K562 (cell line): ENCODE data around the gene ZNF213. TPM values are rescaled to one million over a fixed set of nuclear protein-coding genes. Genes with fewer than 3 reads are reported as not detected.
A peak's percentile ranks its signal among the peaks of the same experiment; 100 is the strongest.

Experiments used
- ARNT ChIP-seq, 2 experiments: fragments of 450-650 bp; IDR thresholded peaks; 2 replicates each; pipeline ENCODE4 v1.6.1; 2016; ENCODE audit warnings: mild to moderate bottlenecking in 1 of 2
- ASH1L ChIP-seq: fragments of 450-650 bp; IDR thresholded peaks from 2 replicates; pipeline ENCODE4 v1.6.1; 2018; ENCODE audit warnings: borderline replicate concordance, mild to moderate bottlenecking, low read depth; ENCODE audit not compliant: partially characterized antibody
- BRCA1 ChIP-seq, 2 experiments: fragments of 450-650 bp in 1 of 2; sonication (generic) in 1 of 2; formaldehyde crosslinking in 1 of 2; IDR thresholded peaks; 2 replicates each; pipeline versions ENCODE4 v1.5.0 to v1.6.1; 2017 to 2020; ENCODE audit warnings: mild to moderate bottlenecking in 1 of 2, missing genetic modification reagents in 1 of 2
- CEBPB ChIP-seq: fragments of 450-650 bp; IDR thresholded peaks from 2 replicates; pipeline ENCODE4 v1.6.1; 2016; ENCODE audit warnings: missing genetic modification characterization, missing compliant biosample characterization
- CEBPG ChIP-seq, 3 experiments: fragments of 200-800 bp in 1 of 3; sonication (Bioruptor generic) in 1 of 3; sonication (generic) in 1 of 3; formaldehyde crosslinking in 1 of 3; IDR thresholded peaks in 2 of 3; conservative IDR thresholded peaks in 1 of 3; 2 replicates each; pipeline versions ENCODE4 v1.6.1 to v1.8.0; 2016 to 2022; ENCODE audit warnings: missing compliant biosample characterization in 2 of 3, missing genetic modification characterization in 2 of 3, mild to moderate bottlenecking in 1 of 3, missing genetic modification reagents in 1 of 3
- FUS ChIP-seq: fragments of 200-400 bp; formaldehyde crosslinking; optimal IDR thresholded peaks from 2 replicates; pipeline ENCODE3; 2017; ENCODE audit warnings: low read depth, low read length
- NCOA6 ChIP-seq: fragments of 450-650 bp; IDR thresholded peaks from 2 replicates; pipeline ENCODE4 v1.6.1; 2017; ENCODE audit warnings: mild to moderate bottlenecking
- NFIX ChIP-seq: fragments of 250-450 bp; sonication (Bioruptor Pico); IDR thresholded peaks from 2 replicates; pipeline ENCODE4 v1.4.0; 2020; ENCODE audit warnings: low read depth, mild to moderate bottlenecking, moderate library complexity
- RBBP5 ChIP-seq: fragments of 200-600 bp; sonication (generic); IDR thresholded peaks from 2 replicates; pipeline ENCODE4 v1.6.1; 2012; ENCODE audit warnings: borderline replicate concordance, mild to moderate bottlenecking, low read length, control low read depth, inconsistent platforms; ENCODE audit not compliant: insufficient read depth, poor library complexity, severe bottlenecking
- RFX1 ChIP-seq: fragments of 450-650 bp; IDR thresholded peaks from 2 replicates; pipeline ENCODE4 v1.6.1; 2016; ENCODE audit warnings: mild to moderate bottlenecking, moderate library complexity
- ZC3H8 ChIP-seq: fragments of 450-650 bp; IDR thresholded peaks from 2 replicates; pipeline ENCODE4 v1.6.1; 2017
- polyA plus RNA-seq, 8 experiments: library from polyadenylated mRNA; depleted of rRNA in 4 of 8; stranded (reverse) in 5 of 8; unstranded in 3 of 8; fragments of >200 nt; fragmentation: Nextera tagmentation in 2 of 8; fragmentation: Illumina TruSeq in 1 of 8; extraction: Ambion mirVana in 2 of 8; extraction: Trizol in 1 of 8; gene quantifications; 2 replicates each; pipeline versions ENCODE4 v1.2.1 to v1.2.3, GENCODE V29; 2011 to 2014; ENCODE audit warnings: inconsistent platforms in 1 of 8, missing spikeins in 1 of 8
- total RNA-seq, 7 experiments: library from RNA; depleted of rRNA in 6 of 7; stranded (reverse); fragments of >200 nt in 6 of 7; fragmentation: Illumina TruSeq in 2 of 7; extraction: Trizol in 2 of 7; gene quantifications; 2 replicates each; pipeline versions ENCODE4 v1.2.1 to v1.2.3, GENCODE V29; 2011 to 2021; ENCODE audit warnings: low replicate concordance in 1 of 7
- TF ChIP-seq, protein P1 (sequence below): fragments of 200-400 bp; formaldehyde crosslinking; IDR thresholded peaks from 2 replicates; pipeline ENCODE4 v1.6.1; 2017; ENCODE audit warnings: mild to moderate bottlenecking, low read depth, low read length, moderate library complexity
- TF ChIP-seq, protein P2 (sequence below): fragments of 450-650 bp; IDR thresholded peaks from 2 replicates; pipeline ENCODE4 v1.6.1; 2016; ENCODE audit warnings: low read depth
- TF ChIP-seq, protein P3 (sequence below): fragments of 250-450 bp; sonication (Bioruptor Pico); IDR thresholded peaks from 2 replicates; pipeline ENCODE4 v1.4.0; 2020; ENCODE audit warnings: mild to moderate bottlenecking

ZNF213 gene
- total and polyA plus RNA-seq, 9 of the 15 experiments (the other 6 are each of a cell fraction or from before 2014, with no cell fraction given), result 0.49 to 10.0 (median 1.8) TPM

- TF ChIP-seq, protein P1, sequence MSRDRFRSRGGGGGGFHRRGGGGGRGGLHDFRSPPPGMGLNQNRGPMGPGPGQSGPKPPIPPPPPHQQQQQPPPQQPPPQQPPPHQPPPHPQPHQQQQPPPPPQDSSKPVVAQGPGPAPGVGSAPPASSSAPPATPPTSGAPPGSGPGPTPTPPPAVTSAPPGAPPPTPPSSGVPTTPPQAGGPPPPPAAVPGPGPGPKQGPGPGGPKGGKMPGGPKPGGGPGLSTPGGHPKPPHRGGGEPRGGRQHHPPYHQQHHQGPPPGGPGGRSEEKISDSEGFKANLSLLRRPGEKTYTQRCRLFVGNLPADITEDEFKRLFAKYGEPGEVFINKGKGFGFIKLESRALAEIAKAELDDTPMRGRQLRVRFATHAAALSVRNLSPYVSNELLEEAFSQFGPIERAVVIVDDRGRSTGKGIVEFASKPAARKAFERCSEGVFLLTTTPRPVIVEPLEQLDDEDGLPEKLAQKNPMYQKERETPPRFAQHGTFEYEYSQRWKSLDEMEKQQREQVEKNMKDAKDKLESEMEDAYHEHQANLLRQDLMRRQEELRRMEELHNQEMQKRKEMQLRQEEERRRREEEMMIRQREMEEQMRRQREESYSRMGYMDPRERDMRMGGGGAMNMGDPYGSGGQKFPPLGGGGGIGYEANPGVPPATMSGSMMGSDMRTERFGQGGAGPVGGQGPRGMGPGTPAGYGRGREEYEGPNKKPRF, result no peak
- TF ChIP-seq CEBPB (tag) (no peak), RBBP5 (peak; percentile 59), ASH1L (no peak), NFIX (no peak), NCOA6 (no peak), RFX1 (no peak), CEBPG (CRISPR knock-in tag; IDR thresholded peaks at IDR 0.05) (no peak), CEBPG (tag; conservative IDR thresholded peaks at IDR 0.05 in 1 of 2, IDR thresholded peaks at IDR 0.05 in 1 of 2) (no peak), BRCA1 (IDR thresholded peaks at IDR 0.05) (no peak), BRCA1 (CRISPR knock-in tag; IDR thresholded peaks at IDR 0.05) (no peak), ARNT (IDR thresholded peaks at IDR 0.05) (peak in 1 of 2 experiments; percentile 77; a peak in 2 of 4 replicates), ZC3H8 (no peak), FUS (no peak)
- TF ChIP-seq, protein P2, sequence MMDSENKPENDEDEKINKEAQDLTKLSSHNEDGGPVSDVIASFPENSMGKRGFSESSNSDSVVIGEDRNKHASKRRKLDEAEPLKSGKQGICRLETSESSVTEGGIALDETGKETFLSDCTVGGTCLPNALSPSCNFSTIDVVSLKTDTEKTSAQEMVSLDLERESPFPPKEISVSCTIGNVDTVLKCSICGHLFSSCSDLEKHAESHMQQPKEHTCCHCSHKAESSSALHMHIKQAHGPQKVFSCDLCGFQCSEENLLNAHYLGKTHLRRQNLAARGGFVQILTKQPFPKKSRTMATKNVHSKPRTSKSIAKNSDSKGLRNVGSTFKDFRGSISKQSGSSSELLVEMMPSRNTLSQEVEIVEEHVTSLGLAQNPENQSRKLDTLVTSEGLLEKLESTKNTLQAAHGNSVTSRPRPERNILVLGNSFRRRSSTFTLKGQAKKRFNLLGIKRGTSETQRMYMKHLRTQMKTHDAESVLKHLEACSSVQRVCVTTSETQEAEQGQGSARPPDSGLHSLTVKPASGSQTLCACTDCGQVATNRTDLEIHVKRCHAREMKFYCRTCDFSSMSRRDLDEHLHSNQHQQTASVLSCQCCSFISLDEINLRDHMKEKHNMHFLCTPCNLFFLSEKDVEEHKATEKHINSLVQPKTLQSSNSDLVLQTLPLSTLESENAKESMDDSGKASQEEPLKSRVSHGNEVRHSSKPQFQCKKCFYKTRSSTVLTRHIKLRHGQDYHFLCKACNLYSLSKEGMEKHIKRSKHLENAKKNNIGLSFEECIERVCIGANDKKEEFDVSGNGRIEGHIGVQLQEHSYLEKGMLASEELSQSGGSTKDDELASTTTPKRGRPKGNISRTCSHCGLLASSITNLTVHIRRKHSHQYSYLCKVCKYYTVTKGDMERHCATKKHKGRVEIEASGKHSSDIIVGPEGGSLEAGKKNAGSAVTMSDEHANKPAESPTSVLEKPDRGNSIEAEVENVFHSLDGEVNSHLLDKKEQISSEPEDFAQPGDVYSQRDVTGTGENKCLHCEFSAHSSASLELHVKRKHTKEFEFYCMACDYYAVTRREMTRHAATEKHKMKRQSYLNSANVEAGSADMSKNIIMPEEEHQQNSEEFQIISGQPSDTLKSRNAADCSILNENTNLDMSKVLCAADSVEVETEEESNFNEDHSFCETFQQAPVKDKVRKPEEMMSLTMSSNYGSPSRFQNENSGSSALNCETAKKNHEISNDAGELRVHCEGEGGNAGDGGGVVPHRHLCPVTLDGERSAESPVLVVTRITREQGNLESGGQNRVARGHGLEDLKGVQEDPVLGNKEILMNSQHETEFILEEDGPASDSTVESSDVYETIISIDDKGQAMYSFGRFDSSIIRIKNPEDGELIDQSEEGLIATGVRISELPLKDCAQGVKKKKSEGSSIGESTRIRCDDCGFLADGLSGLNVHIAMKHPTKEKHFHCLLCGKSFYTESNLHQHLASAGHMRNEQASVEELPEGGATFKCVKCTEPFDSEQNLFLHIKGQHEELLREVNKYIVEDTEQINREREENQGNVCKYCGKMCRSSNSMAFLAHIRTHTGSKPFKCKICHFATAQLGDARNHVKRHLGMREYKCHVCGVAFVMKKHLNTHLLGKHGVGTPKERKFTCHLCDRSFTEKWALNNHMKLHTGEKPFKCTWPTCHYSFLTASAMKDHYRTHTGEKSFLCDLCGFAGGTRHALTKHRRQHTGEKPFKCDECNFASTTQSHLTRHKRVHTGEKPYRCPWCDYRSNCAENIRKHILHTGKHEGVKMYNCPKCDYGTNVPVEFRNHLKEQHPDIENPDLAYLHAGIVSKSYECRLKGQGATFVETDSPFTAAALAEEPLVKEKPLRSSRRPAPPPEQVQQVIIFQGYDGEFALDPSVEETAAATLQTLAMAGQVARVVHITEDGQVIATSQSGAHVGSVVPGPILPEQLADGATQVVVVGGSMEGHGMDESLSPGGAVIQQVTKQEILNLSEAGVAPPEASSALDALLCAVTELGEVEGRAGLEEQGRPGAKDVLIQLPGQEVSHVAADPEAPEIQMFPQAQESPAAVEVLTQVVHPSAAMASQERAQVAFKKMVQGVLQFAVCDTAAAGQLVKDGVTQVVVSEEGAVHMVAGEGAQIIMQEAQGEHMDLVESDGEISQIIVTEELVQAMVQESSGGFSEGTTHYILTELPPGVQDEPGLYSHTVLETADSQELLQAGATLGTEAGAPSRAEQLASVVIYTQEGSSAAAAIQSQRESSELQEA, result peak; percentile 56; the same call in 1 of the 2 replicates
- TF ChIP-seq, protein P3, sequence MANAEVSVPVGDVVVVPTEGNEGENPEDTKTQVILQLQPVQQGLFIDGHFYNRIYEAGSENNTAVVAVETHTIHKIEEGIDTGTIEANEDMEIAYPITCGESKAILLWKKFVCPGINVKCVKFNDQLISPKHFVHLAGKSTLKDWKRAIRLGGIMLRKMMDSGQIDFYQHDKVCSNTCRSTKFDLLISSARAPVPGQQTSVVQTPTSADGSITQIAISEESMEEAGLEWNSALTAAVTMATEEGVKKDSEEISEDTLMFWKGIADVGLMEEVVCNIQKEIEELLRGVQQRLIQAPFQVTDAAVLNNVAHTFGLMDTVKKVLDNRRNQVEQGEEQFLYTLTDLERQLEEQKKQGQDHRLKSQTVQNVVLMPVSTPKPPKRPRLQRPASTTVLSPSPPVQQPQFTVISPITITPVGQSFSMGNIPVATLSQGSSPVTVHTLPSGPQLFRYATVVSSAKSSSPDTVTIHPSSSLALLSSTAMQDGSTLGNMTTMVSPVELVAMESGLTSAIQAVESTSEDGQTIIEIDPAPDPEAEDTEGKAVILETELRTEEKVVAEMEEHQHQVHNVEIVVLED (CRISPR knock-in tag), result no peak
Measured at GRCh38 chr16:3188925-3189825, 54.3 kb downstream of the ZNF213 start (continued).
